GM19035 (cell line): ENCODE results near the gene ZNF316.
"Not testable (repeated sequence)": the region's sequence is repeated elsewhere in the genome, so short reads cannot be mapped to it uniquely, and the experiment has no call there.

ENCODE experiments used
- ATAC-seq: cut with Tn5 transposase; IDR thresholded peaks from one replicate; pipeline ENCODE4 v1.9.1; 2021; ENCODE audit not compliant: unreplicated experiment

Gene ZNF316

DNA sequence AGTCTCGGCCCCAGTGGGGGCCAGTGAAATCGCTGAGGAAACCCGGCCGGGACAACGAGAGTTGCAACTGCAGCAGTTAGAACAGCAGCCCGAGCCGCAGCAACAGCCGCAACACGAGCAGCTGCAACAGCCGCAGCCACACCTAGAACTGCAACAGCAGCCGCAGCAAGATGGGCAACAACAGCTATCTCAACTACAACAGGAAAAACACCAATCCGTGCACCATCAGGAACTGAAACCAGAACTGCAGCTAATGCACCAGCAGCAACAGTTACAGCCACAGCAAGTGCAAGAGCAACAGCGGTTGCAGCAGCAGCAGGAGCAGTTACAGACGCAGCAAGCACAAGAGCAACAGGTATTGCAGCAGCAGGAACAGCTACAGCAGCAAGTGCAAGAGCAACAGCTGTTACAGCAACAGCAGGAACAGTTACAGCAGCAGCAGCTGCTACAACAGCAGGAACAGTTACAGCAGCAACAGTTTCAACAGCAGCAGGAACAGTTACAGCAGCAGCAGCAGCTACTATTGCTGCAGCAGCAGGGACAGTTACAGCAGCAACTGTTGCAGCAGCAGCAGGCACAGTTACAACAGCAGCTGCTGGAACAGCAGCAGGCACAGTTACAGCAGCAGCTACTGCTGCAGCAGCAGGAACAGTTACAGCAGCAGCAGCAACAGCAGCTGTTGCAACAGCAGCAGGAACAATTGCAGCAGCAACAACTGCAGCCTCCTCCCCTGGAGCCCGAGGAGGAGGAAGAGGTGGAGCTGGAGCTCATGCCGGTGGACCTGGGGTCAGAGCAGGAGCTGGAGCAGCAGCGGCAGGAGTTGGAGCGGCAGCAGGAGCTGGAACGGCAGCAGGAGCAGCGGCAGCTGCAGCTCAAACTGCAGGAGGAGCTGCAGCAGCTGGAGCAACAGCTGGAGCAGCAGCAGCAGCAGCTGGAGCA lies 15.7 kb upstream of the ZNF316 start:
- no peak for ATAC-seq

DNA sequence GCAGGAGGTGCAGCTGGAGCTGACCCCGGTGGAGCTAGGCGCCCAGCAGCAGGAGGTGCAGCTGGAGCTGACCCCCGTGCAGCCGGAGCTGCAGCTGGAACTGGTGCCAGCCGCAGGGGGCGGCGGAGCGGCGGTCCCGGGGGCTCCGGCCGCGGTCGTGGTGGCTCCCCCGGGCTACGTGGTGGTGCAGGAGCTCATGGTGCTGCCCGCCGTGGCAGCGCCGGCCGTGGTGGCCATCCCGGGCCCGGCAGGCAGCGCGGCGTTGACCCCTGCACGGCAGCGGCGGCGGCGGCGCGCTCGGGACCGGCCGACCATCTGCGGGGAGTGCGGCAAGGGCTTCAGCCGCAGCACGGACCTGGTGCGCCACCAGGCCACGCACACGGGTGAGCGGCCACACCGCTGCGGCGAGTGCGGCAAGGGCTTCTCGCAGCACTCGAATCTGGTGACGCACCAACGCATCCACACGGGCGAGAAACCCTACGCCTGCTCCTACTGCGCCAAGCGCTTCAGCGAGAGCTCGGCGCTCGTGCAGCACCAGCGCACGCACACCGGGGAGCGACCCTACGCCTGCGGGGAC lies 14.9 kb upstream of the ZNF316 start:
- ATAC-seq, result no peak

DNA sequence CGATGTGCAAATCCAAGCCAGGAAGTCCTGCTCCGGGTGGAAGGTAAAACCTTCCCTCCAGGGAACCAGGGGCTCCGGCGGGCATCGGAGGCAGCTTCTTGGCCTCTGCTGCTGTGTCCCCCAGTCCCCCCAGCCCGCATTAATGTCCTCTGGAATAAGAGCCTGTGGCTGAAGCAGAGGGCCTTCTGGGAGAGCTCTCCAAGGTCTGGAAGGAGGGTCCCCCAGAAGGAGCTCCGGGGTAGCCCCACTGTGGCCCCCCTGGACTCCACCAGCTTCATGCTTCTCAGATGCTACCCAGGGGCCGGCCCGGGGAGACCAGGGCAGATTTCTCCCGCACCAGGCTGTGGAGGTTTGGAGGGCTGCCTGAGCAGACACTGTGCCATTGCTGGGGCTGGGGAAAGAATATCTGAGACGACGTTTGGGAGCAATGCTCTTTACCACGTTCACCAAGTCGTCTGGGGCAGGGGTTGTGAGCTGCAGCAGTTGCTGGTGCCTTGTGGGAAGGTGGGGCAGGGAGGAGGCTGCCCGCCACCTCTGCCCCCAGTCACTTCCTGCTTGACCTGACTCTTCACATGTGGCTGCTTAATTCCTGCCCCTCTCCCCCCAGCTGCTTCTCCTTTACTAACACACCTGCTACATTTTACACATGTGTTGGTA lies 13.4 kb upstream of the ZNF316 start:
- no peak for ATAC-seq

DNA sequence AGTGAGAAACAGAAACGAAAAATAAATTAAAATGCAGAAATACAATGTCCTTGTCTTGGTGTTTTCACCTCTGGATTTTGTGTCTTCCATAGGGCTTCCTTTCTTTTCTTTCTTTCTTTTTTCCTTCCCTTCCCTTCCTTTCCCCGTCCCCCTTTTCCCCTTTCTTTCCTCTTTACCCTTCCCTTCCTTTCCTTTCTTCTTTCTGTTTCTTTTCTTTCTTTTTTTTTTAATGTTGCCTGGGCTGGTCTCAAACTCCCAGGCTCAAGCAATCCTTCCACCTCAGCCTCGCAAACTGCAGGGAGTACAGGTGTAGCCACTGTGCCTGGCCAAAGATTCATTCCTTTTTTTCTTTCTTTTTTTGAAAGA lies 12.9 kb upstream of the ZNF316 start:
- ATAC-seq, result no peak

DNA sequence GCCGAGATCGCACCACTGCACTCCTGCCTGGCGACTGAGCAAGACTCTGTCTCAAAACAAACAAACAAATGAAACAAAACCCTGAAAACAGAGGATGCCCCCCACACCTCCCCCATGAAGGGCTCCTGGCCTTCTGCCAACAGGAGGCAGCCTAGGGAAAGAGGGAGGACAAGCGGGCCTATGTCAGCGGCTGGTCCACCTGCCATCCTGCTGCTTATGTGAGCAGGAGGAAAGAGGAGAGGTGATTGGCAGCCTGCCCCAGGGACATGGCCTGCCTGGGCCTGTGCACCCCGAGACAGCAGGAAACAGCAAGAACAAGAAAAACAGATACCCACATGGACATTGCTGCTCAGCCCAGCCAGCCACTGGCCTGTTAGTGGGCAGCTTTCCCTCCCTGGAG lies 9.1 kb upstream of the ZNF316 start:
- no peak for ATAC-seq

DNA sequence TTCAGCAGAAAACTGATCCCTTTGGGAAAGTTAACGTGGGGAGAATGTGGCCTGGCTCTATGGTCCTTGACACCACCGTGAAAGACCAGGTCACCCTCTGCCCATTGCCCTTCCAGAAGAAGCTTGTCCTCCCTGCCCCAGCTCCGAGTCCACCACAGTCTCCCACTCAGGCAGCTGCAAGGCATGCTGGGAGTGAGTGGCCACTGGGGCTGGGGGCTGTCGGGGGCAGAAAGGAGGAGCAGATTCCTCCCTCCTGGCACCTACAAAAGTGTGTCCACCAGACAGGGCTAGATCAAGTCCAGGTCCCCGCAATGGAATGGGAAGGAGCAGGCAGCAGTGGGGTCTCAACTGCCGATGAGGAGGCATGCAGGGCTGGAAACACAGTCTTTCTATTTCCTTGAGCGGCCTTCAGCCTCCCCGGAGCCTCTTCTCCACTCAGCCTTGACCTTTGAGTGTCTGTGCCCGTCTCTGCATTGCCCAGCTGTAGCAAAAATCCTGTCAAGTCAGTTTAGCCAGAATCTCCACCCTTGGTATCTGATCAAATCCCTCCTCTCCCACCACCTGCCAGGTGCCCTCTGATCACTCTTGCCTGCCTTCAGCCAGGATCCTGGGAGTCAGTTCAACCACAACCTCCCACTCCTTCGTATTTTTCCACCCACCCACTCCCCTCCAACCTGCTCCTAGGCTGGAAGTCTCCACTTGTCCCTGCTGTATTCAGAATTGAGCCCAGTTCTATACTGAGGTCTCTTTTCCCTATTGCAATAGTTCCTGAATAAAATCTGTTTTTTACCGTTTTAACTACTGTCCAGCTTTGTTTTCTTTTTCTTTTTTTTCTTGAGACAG lies 6.9 kb upstream of the ZNF316 start:
- ATAC-seq, result no peak

DNA sequence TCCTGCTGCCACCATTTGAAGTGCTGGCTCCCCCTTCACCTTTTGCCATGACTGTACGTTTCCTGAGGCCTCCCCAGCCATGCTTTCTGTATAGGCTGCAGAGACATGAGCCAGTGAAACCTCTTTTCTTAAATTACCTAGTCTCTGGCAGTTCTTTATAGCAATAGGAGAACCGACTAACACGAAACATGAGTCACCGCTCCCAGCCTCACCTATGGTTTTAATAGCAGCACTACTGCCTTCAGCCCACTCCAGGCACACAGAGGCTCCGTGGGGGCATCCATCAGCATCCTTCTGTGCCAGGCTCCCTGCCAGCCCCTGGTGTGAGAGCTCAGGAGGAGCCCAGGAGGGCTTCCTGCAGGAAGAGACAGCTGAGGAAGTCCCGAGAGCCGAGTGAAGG lies 5.5 kb upstream of the ZNF316 start:
- no peak for ATAC-seq

DNA sequence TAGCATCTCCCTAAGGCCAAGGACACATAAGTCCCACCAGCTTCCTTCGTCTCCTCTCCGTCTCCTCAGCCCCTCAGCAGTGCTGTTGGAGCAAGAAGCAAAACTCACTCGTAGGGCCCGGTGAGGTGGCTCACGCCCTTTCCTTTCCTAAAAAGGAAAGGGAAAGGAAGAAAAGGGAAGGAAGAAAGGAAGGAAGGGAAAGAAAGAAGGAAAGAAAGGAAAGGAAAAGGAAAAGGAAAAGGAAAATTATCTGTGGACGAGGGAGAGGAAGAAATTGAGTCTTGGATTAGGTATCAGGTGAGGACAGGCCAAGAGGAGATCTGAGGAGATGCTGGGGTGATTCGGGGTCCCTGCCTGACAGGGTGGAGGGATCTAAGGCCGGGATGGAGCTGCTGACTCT lies 3.1 kb upstream of the ZNF316 start:
- ATAC-seq, result no peak

DNA sequence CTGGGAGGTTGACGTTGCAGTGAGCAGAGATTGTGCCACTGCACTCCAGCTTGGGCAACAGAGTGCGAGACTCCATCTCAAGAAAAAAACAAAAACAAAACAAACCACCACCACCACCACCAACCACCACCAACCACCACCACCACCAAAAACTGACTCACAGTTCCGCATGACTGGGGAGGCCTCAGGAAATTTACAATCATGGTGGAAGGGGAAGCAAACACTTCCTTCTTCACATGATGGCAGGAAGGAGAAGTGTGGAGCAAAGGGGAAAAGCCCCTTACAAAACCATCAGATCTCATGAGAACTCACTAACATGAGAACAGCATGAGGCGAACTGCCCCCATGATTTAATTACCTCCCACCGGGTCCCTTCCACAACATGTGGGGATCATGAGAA lies 2.1 kb upstream of the ZNF316 start:
- not testable (repeated sequence) for ATAC-seq

DNA sequence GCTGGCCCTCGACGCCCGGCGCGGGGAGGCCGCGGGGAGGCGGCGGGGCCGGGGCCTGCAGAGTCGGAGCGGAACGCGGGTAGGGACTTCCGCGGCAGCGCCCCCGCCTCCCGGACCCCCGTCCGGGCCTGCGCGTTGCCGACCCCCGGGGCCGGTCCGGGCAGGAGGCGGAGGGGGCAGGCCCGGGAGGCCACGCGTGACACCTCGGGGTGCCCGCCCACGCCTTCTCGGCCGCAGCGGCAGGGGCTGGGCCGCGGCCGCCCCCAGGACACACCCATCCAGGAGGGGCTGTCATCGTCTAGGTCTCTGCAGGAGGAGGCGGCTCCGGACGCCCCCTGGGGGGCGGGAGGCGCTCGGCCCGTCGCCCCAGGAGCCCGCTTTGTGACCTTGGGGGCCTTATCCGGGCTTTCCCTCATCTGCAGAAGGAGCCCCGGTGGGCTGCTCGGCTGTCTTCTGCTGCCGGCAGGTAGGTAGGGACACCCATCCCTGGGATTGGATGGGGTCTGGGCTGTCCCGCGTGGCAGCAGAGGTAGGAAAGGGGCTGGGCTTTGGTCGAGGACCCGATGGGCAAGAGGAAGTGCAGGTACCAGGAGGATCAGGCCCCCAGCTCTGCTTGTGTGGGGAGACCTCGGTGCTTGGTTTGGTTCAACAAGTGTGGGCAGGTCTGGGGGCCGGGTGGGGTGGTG lies 569 bp downstream of the ZNF316 start:
- ATAC-seq, result peak; percentile 68

DNA sequence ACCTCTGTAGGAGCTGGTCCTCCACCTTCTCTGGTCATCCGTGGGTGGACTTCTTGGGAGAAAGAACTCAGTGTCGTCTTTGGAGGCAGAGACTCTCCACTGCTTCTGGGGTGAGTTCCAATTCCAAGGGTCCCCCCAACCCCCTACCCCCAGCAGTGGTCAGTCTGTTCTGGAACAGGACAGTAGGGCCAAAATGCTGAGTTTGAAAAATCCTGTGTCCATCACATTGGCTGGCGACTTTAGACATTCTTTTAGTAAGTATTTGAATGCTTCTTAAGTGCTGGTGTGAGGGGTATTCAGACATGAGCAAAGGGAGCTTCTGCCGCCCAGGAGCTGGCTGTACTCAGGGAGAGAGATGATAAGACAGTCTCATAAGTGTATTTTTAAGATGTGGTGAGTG lies 1.9 kb downstream of the ZNF316 start:
- no peak for ATAC-seq

DNA sequence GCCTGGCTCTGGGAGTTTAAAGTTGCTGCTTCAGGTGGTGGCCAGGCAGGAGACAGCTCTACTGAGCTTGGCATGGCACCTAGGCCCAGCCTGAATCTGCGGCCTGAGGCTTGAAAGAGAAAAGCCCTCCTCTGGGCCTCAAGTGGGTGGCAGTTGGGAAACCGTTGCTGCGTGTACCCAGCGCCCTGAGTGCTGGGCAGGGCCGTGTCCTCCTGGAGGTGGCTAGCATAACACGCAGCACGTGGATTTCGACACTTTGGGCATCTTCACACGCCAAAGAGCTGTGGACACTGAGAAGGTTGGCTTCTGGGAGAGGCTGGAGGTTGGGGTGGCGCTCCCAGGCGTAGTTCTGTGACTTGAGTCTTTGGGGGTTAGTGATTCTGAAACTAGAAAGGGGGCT lies 2.5 kb downstream of the ZNF316 start:
- ATAC-seq, result no peak

DNA sequence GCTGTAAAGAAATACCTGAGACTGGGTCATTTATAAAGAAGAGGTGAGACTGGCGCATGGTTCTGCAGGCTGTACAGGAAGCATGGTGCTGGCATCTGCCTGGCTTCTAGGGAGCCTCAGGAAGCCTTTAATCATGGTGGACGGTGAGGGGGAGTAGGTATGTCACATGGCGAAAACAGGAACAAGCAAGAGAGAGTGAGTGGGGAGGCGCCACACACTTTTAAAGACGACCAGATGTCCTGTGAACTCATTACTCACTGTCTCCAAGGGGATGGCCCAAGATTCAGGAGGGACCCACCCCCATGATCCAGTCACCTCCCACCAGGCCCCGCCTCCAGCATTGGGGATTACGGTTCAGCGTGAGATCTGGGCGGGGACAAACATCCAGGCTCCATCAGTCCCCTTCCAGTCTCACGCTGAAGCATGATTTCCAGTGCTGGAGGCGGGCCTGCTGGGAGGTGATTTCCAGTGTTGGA lies 3.2 kb downstream of the ZNF316 start:
- ATAC-seq, result no peak

DNA sequence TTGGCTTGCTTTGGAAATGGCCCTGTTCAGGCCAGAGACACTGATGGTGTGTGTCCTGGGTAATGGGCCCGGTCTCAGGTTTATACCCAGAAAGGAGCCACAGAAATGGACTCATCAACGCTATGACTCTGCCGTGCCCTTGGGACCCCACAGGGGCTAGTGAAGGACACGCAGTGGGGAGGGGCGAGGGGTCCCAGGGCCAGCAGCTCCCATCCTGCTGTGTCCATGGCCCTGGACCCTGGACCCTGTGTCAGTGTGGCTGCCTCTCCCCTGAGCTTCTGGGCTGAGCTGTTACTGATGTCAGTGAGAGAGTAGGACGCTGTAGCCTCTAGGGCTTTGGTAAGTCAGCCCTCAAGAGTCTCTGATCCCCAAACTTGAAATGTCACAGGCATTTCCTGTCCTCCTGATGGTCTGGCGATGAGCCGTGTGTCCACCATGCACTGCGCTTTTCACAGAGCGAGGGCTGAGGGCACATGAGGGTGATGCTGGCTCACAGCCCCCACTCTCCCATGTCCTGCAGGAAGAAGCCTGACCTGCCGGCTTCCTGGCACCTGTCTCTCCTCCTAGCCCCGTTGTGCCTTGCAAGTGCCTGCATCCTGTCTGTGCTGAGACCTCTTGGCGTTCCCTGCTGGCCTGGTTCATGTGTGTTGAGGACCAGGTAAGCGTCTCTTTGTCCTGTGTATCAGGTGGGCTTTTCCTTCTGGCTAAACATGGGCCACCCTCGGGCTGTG lies 4.4 kb downstream of the ZNF316 start:
- ATAC-seq, result no peak

DNA sequence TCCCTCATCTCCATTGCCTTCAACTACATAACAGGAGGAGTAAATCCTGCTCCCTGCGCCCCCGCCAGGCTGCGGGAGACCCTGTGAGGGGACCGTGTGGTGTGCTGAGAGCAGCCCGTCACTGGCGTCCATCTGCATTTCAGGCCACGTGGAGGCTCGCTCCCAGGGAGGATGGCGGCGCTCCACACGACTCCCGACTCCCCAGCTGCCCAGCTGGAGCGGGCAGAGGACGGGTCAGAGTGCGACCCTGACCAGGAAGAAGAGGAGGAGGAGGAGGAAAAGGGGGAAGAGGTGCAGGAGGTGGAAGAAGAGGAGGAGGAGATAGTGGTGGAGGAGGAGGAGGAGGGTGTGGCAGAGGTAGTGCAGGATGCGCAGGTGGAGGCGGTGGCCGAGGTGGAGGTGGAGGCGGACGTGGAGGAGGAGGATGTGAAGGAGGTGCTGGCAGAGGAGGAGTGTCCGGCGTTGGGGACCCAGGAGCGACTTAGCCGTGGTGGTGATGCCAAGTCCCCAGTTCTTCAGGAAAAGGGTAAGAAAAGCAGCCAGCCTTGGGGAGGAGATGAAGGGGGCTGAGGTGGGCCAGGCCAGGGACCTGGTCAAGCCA lies 5.2 kb downstream of the ZNF316 start:
- no peak for ATAC-seq

DNA sequence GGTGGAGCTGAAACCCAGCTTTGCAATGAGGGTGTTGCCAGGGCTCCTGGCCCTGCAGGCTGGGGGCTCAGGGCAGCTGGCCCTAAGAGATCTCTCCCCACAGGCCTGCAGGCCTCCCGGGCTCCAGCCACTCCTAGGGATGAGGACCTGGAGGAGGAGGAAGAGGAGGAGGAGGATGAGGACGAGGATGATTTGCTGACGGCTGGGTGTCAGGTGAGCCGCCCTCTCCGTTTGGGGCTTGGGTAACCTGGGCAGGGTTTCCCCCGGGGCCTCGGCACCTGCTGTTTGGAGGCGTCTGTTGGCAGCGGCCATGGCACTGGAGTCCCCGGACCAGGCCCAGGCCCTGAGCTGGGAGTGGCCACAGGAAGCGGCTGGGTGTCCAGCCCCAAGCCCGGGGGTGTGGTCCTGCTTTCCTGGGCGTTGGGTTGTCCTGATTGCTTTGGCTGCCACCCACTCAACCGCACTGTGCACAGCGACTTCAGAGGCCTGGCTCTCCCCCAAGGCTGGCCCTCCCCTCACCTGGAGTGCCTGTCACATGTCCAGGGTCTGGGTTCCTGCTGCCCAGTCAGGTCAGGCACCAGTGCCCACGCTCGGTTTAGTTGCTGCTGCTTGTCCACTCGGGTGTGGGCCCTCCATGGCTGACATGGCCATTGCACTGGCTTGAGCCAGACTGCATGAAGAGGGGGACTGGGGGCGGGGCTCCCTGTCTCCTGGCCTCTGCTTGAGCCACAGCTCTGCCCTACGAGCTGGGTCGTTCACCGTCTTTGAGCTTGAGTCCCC lies 5.9 kb downstream of the ZNF316 start:
- ATAC-seq, result no peak

DNA sequence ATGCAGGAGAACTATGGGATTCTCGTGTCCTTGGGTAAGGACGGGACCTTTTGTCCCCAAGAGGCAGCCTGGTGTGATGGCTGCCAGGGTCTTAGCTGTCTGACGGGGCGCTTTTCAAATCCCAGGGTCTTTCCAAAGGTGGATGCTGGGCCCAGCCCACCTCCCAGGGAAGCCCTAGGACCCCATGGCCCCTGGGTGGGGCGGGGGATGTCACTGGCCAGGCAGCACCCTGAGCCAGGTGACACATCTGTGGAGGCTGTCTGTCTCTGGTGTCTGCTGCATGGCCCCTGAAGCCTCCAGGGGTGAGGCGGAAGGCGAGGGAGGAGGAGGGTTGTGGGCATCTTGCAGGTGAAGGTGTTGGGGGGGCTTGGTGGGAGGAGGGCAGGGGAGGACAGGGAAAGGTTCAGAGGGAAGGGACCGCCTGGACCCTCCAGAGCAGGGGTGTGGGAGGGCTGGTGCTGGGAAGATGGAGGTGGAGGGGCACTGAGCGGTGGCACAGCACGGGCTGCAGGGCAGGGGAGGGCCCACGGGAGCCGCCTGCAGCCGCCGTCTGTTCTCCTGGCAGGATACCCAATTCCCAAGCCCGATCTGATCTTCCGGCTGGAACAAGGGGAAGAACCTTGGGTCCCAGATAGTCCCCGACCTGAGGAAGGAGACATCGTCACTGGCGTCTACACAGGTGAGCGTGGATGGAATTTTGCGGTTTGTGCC lies 7.0 kb downstream of the ZNF316 start:
- no peak for ATAC-seq

DNA sequence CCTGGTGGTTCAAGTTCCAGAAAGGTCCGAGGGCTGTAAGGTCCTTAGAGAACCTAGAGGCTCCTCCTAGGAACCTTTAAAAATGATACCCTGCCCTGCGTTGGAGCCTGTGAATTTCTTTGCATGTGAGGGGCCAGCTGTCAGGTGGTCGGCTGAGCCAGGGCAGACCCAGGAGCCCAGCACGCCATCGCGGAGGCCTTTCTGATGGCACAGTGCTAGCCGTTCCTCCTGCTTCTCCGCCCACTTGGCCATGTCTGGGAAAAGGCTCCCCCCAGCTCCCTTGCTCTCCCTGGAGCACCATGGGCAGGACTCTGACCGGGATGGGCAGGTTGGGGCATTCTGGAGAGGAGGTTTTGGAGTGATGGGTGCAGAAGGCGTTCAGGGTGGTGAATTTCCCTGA lies 7.6 kb downstream of the ZNF316 start:
- ATAC-seq, result no peak
